Activated CD4-positive, alpha-beta T cell treated with anti-CD3 and anti-CD28 coated beads, Interleukin-2, amount 10 ng/mL, durations not matched to agents 7 days and 5 days (primary cell): ENCODE results near the gene SUSD4. TPM values are rescaled to one million over a fixed set of nuclear protein-coding genes. Genes with fewer than 3 reads are reported as not detected.
"Not testable (repeated sequence)": the region's sequence is repeated elsewhere in the genome, so short reads cannot be mapped to it uniquely, and the experiment has no call there.

ENCODE experiments used
- CTCF ChIA-PET: fragments of 350-600 bp; sonication (Branson Sonifier 250); formaldehyde crosslinking; loops from one replicate; lab custom pipeline; 2021; ENCODE audit warnings: antibody characterized with exemption; lab: Charles Lee
- POLR2A ChIA-PET: fragments of 350-600 bp; sonication (Branson Sonifier 250); formaldehyde crosslinking; loops from one replicate; lab custom pipeline; 2021; ENCODE audit warnings: antibody characterized with exemption; lab: Charles Lee
- DNase-seq: peaks from one replicate; pipeline ENCODE4 v3.0.0-alpha.2; 2020
- H3K27ac Mint-ChIP-seq: one replicate; pipeline ENCODE4 v1.8.0; 2021; ENCODE audit warnings: mild to moderate bottlenecking, moderate library complexity, mixed read lengths
- H3K27me3 Mint-ChIP-seq: one replicate; pipeline ENCODE4 v1.8.0; 2021; ENCODE audit warnings: mixed read lengths
- H3K36me3 Mint-ChIP-seq: one replicate; pipeline ENCODE4 v1.8.0; 2021; ENCODE audit warnings: low read depth, mixed read lengths
- H3K4me1 Mint-ChIP-seq: one replicate; pipeline ENCODE4 v1.8.0; 2021; ENCODE audit warnings: mixed read lengths
- H3K4me3 Mint-ChIP-seq: one replicate; pipeline ENCODE4 v1.8.0; 2021; ENCODE audit warnings: mild to moderate bottlenecking, moderate library complexity, mixed read lengths
- H3K9me3 Mint-ChIP-seq: one replicate; pipeline ENCODE4 v1.8.0; 2021; ENCODE audit warnings: mixed read lengths
- total RNA-seq, 2 experiments: library from RNA; stranded (reverse); gene quantifications; one replicate each; pipeline ENCODE4 v1.2.3, GENCODE V29; 2021

The SUSD4 gene
- total RNA-seq, 2 experiments from 2014 or later = 2.9 to 4.8 TPM

- H3K27me3 Mint-ChIP-seq = peaks cover 3% of the 10 kb centered on the region
- peaks cover 3% of the 10 kb centered on the region for H3K4me1 Mint-ChIP-seq
- H3K27ac Mint-ChIP-seq = no peak overlapping the region
- ChIA-PET CTCF (no interaction called here), POLR2A (interaction anchor here (0.7 kb wide), 1 partner anchor 115 kb away, joined by 4 read pairs; no protein-coding TSS in a partner anchor)
- H3K36me3 Mint-ChIP-seq = no peaks in the 10 kb centered on the region
- H3K4me3 Mint-ChIP-seq = no peak overlapping the region
- no peak for DNase-seq
- no peaks in the 10 kb centered on the region for H3K9me3 Mint-ChIP-seq
These were observed 97.3 kb downstream of the SUSD4 start for GRCh38 chr1:223266632-223267172.

- DNase-seq = no peak
- H3K9me3 Mint-ChIP-seq = no peaks in the 10 kb centered on the region
- H3K27ac Mint-ChIP-seq = no peak overlapping the region
- ChIA-PET CTCF (interaction anchor here (1.6 kb wide), 1 partner anchor 8 kb away, joined by 3 read pairs; no protein-coding TSS in a partner anchor), POLR2A (no interaction called here)
- H3K4me3 Mint-ChIP-seq = no peak overlapping the region
- peaks cover 3% of the 10 kb centered on the region for H3K27me3 Mint-ChIP-seq
- peaks cover 3% of the 10 kb centered on the region for H3K4me1 Mint-ChIP-seq
- H3K36me3 Mint-ChIP-seq = no peaks in the 10 kb centered on the region
These were observed 98.7 kb downstream of the SUSD4 start for GRCh38 chr1:223264983-223265908.

- Mint-ChIP-seq H3K36me3 (no peaks in the 10 kb centered on the region), H3K4me1 (peaks cover 3% of the 10 kb centered on the region), H3K27ac (no peak overlapping the region), H3K9me3 (no peaks in the 10 kb centered on the region), H3K27me3 (peaks cover 3% of the 10 kb centered on the region), H3K4me3 (no peak overlapping the region)
- CTCF ChIA-PET = interaction anchor here (1.6 kb wide), 1 partner anchor 9 kb away, joined by 3 read pairs; no protein-coding TSS in a partner anchor
- POLR2A ChIA-PET = no interaction called here
- DNase-seq = no peak
These were observed 99.4 kb downstream of the SUSD4 start for GRCh38 chr1:223264529-223264928.

- Mint-ChIP-seq H3K27ac (no peak overlapping the region), H3K4me3 (no peak overlapping the region), H3K4me1 (no peaks in the 10 kb centered on the region), H3K27me3 (peaks cover 3% of the 10 kb centered on the region), H3K36me3 (no peaks in the 10 kb centered on the region), H3K9me3 (no peaks in the 10 kb centered on the region)
- ChIA-PET POLR2A (no interaction called here), CTCF (no interaction called here)
- DNase-seq = no peak
These were observed 102.1 kb downstream of the SUSD4 start for GRCh38 chr1:223261914-223262313.

- H3K9me3 Mint-ChIP-seq = no peaks in the 10 kb centered on the region
- H3K36me3 Mint-ChIP-seq = no peaks in the 10 kb centered on the region
- POLR2A ChIA-PET = no interaction called here
- H3K4me1 Mint-ChIP-seq = no peaks in the 10 kb centered on the region
- DNase-seq = no peak
- CTCF ChIA-PET = interaction anchor here (1.0 kb wide), 1 partner anchor 8 kb away, joined by 3 read pairs; no protein-coding TSS in a partner anchor
- H3K27me3 Mint-ChIP-seq = peaks cover 3% of the 10 kb centered on the region
- H3K4me3 Mint-ChIP-seq = no peak overlapping the region
- H3K27ac Mint-ChIP-seq = no peak overlapping the region
These were observed 103.3 kb downstream of the SUSD4 start for GRCh38 chr1:223260712-223261111.

GRCh38 chr1:223259462-223259861 is 104.5 kb downstream of the SUSD4 start:
- no peak for DNase-seq
- H3K27me3 Mint-ChIP-seq = peaks cover 3% of the 10 kb centered on the region
- ChIA-PET POLR2A (no interaction called here), CTCF (no interaction called here)
- H3K4me3 Mint-ChIP-seq = no peak overlapping the region
- no peaks in the 10 kb centered on the region for H3K36me3 Mint-ChIP-seq
- H3K9me3 Mint-ChIP-seq = no peaks in the 10 kb centered on the region
- H3K4me1 Mint-ChIP-seq = no peaks in the 10 kb centered on the region
- H3K27ac Mint-ChIP-seq = no peak overlapping the region

- DNase-seq = no peak
- no peaks in the 10 kb centered on the region for H3K4me1 Mint-ChIP-seq
- ChIA-PET CTCF (no interaction called here), POLR2A (no interaction called here)
- no peaks in the 10 kb centered on the region for H3K36me3 Mint-ChIP-seq
- H3K9me3 Mint-ChIP-seq = no peaks in the 10 kb centered on the region
- peaks cover 3% of the 10 kb centered on the region for H3K27me3 Mint-ChIP-seq
- H3K4me3 Mint-ChIP-seq = no peak overlapping the region
- H3K27ac Mint-ChIP-seq = no peak overlapping the region
These were observed 105.2 kb downstream of the SUSD4 start for GRCh38 chr1:223258751-223259198.

- POLR2A ChIA-PET = no interaction called here
- Mint-ChIP-seq H3K9me3 (no peaks in the 10 kb centered on the region), H3K36me3 (no peaks in the 10 kb centered on the region), H3K4me1 (no peaks in the 10 kb centered on the region), H3K27ac (no peak overlapping the region), H3K4me3 (no peak overlapping the region), H3K27me3 (peaks cover 3% of the 10 kb centered on the region)
- no peak for DNase-seq
- CTCF ChIA-PET = no interaction called here
These were observed 106.0 kb downstream of the SUSD4 start for GRCh38 chr1:223257856-223258550.

- CTCF ChIA-PET = interaction anchor here (0.7 kb wide), 1 partner anchor 169 kb away, joined by 4 read pairs; no protein-coding TSS in a partner anchor
- H3K36me3 Mint-ChIP-seq = no peaks in the 10 kb centered on the region
- POLR2A ChIA-PET = no interaction called here
- no peaks in the 10 kb centered on the region for H3K4me1 Mint-ChIP-seq
- no peak for DNase-seq
- H3K4me3 Mint-ChIP-seq = no peak overlapping the region
- H3K27ac Mint-ChIP-seq = no peak overlapping the region
- peaks cover 3% of the 10 kb centered on the region for H3K9me3 Mint-ChIP-seq
- H3K27me3 Mint-ChIP-seq = no peaks in the 10 kb centered on the region
These were observed 107.9 kb downstream of the SUSD4 start for GRCh38 chr1:223256034-223256433.

GRCh38 chr1:223253916-223254315 is 110.1 kb downstream of the SUSD4 start:
- H3K27ac Mint-ChIP-seq = no peak overlapping the region
- ChIA-PET POLR2A (no interaction called here), CTCF (interaction anchor here (1.9 kb wide), 1 partner anchor 11 kb away, joined by 5 read pairs; no protein-coding TSS in a partner anchor)
- no peak for DNase-seq
- no peak overlapping the region for H3K4me3 Mint-ChIP-seq
- peaks cover 12% of the 10 kb centered on the region for H3K4me1 Mint-ChIP-seq
- H3K27me3 Mint-ChIP-seq = no peaks in the 10 kb centered on the region
- peaks cover 4% of the 10 kb centered on the region for H3K9me3 Mint-ChIP-seq
- H3K36me3 Mint-ChIP-seq = no peaks in the 10 kb centered on the region

GRCh38 chr1:223251387-223251786 is 112.6 kb downstream of the SUSD4 start:
- peaks cover 24% of the 10 kb centered on the region for H3K4me1 Mint-ChIP-seq
- DNase-seq, H3K9me3 Mint-ChIP-seq, H3K36me3 Mint-ChIP-seq, H3K4me3 Mint-ChIP-seq, H3K27ac Mint-ChIP-seq, POLR2A ChIA-PET, H3K27me3 Mint-ChIP-seq: not testable (repeated sequence)
- CTCF ChIA-PET = interaction anchor here (1.6 kb wide), 1 partner anchor 117 kb away, joined by 4 read pairs; no protein-coding TSS in a partner anchor

- CTCF ChIA-PET = interaction anchor here (0.8 to 1.6 kb wide), 3 partner anchors 30 to 230 kb away, joined by 3 to 4 read pairs (median 3); no protein-coding TSS in a partner anchor
- Mint-ChIP-seq H3K36me3 (no peaks in the 10 kb centered on the region), H3K9me3 (peaks cover 4% of the 10 kb centered on the region), H3K27me3 (no peaks in the 10 kb centered on the region), H3K4me3 (no peak overlapping the region), H3K27ac (no peak overlapping the region), H3K4me1 (peaks cover 25% of the 10 kb centered on the region)
- no peak for DNase-seq
- POLR2A ChIA-PET = no interaction called here
These were observed 113.4 kb downstream of the SUSD4 start for GRCh38 chr1:223250632-223251015.
